ENCODE measurements around the gene SLC6A2.

Gene SLC6A2

DNA sequence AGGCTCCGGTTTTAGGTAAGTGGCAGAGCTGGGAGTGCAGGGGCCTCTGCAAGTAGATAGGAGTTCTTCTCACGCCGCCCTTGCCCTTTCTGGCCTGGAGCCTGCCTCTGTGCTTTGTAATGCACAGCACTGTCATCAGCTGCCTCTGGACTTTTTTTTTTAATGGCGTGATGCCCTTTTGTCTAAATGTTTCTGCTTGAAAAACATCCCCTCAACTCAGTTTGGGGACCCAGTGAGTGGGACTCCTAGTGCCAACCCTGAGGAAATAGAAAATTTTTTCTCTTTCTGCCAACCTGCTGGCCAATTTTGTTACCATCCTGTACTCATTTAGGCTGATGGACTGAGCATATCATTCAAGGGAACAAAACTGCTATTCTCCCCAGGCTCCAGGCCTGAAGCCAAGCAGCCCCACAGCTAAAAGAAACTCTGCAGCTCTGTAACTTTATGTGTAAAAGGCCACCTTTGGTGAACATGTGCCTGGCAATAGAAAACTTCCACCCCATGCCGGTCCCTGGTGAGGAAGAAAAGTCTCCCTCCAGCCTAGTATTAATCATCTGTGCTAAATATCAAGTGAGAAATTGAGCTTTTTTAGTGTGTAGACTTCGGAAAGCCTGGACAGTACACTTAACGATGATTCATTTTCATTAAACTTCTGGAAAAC, 22.5 kb downstream of the SLC6A2 start:
- CTCF ChIA-PET = interaction anchor here (1.0 to 1.2 kb wide), 2 partner anchors 10 to 23 kb away, joined by 3 read pairs; no protein-coding TSS in a partner anchor

DNA sequence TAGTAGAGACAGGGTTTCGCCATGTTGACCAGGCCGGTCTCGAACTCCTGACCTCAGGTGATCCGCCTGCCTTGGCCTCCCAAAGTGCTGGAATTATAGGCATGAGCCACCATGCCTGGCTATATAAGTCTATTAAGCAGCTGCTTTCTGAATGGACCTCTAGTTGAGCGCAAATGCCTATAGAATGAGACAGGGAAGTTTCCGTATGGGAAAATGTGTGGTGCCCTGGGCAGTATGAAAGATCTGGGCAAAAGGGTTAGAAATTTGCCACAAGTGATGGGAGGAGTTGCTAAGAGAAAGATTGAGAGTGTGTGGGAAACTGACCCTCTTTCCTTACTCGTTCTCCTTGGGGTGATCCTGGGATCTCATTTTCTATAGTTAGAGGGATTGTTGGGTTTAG, 26.3 kb downstream of the SLC6A2 start:
- DNase-seq (ENCODE audit: extremely low spot score) = no peak
- TF ChIP-seq, protein P1, sequence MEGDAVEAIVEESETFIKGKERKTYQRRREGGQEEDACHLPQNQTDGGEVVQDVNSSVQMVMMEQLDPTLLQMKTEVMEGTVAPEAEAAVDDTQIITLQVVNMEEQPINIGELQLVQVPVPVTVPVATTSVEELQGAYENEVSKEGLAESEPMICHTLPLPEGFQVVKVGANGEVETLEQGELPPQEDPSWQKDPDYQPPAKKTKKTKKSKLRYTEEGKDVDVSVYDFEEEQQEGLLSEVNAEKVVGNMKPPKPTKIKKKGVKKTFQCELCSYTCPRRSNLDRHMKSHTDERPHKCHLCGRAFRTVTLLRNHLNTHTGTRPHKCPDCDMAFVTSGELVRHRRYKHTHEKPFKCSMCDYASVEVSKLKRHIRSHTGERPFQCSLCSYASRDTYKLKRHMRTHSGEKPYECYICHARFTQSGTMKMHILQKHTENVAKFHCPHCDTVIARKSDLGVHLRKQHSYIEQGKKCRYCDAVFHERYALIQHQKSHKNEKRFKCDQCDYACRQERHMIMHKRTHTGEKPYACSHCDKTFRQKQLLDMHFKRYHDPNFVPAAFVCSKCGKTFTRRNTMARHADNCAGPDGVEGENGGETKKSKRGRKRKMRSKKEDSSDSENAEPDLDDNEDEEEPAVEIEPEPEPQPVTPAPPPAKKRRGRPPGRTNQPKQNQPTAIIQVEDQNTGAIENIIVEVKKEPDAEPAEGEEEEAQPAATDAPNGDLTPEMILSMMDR (IDR thresholded peaks at IDR 0.05; ENCODE audit: control extremely low read depth, extremely low read depth, low read depth, missing control alignments) = no peak
- POLR2A ChIA-PET = no interaction called here
- CTCF ChIA-PET = interaction anchor here (0.9 to 1.3 kb wide), 2 partner anchors 12 to 217 kb away, joined by 3 to 4 read pairs; no protein-coding TSS in a partner anchor

More for the DNA sequence above, 22.5 kb downstream of the SLC6A2 start:
- POLR2A ChIA-PET = no interaction called here
- DNase-seq (ENCODE audit: extremely low spot score) = no peak
- TF ChIP-seq, protein P1 (IDR thresholded peaks at IDR 0.05; ENCODE audit: control extremely low read depth, extremely low read depth, low read depth, missing control alignments) = no peak

DNA sequence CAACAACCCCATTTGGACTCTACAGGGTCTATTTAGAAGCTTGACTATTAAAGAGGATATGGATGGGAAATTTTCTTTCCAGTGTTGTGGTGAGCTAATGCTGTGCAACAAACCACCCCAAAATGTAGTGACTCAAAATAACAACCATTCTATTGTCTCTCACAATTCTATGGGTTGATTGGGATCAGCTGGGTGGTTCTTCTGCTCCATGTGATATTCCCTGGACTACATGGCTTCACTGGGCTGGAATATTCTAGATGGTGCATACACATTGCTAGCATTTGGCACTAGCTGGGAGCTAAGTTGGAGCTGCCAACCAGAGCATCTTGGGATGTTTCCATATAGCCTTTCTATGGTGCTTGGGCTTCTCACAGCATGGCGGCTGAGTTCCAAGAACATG, 30.2 kb downstream of the SLC6A2 start:
- no peak for DNase-seq (ENCODE audit: extremely low spot score)
- ChIA-PET POLR2A (no interaction called here), CTCF (interaction anchor here (0.8 to 1.6 kb wide), 3 partner anchors 16 to 222 kb away, joined by 3 to 4 read pairs (median 3); no protein-coding TSS in a partner anchor)
- TF ChIP-seq, protein P1 (IDR thresholded peaks at IDR 0.05; ENCODE audit: control extremely low read depth, extremely low read depth, low read depth, missing control alignments) = no peak

DNA sequence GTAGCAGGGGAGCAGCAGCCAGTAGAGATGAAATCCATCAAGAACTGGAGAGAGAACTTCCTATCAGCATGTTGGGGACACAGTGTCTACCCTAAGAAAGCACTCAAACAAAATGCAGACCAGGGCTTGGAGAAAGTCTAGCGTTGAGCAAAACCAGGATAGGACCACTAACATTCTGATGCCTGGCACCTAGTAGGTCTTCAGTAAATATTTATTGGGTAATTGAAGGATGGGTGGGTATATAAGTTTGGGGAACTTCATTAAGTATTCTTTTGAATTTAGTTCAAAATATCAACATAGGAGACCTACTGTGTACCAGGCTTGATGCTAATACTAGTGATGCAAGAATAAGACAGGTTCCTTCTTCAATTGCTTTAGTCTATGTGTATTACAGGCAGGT, 30.9 kb downstream of the SLC6A2 start:
- ChIA-PET CTCF (interaction anchor here (1.6 kb wide), 1 partner anchor 25 kb away, joined by 3 read pairs; no protein-coding TSS in a partner anchor), POLR2A (no interaction called here)
- TF ChIP-seq, protein P1 (IDR thresholded peaks at IDR 0.05; ENCODE audit: control extremely low read depth, extremely low read depth, low read depth, missing control alignments) = no peak
- no peak for DNase-seq (ENCODE audit: extremely low spot score)

DNA sequence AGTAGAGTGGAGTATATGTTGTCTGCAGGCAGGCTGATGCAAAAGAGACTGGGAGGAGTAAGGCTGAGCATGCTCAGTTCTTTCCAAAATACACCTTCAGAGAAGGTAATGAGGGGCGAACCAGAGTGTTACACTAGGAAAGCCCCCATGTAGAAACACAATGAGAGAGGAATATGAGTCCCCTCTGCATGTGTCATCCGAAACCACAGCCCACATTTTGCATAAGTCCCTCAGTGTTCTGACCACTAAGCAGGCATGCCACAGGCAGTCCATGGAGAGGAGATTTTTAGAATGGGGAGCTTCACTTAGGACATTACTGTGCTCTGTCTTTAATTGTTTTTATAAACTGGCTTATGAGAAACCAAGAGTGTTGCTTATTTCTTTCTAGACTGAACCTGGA, 32.0 kb downstream of the SLC6A2 start:
- ChIA-PET CTCF (interaction anchor here (0.8 to 1.6 kb wide), 3 partner anchors 24 to 223 kb away, joined by 3 to 5 read pairs (median 4); no protein-coding TSS in a partner anchor), POLR2A (no interaction called here)
- TF ChIP-seq, protein P1 (IDR thresholded peaks at IDR 0.05; ENCODE audit: control extremely low read depth, extremely low read depth, low read depth, missing control alignments) = no peak
- no peak for DNase-seq (ENCODE audit: extremely low spot score)

DNA sequence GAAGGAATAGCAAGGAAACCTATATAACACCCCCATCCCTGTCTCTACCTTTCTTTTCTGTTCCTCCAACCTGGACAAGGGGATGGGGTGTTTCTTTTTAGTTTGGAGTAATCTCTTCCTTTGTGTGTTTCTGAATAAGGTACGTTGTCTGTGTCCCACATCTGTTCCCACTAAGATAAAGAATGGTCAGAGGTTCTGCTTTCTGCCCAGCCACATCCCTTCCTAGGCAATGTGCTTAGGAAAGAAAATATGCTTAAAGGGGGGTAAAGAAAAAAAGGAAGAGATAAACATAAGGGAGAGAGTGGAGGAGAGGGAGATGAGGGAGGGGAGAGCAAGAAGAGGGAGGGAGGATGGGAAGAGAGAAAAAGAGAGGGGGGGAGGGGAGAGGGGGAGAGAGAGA, 35.1 kb downstream of the SLC6A2 start:
- ChIA-PET CTCF (interaction anchor here (0.7 to 0.9 kb wide), 2 partner anchors 11 to 13 kb away, joined by 3 read pairs; no protein-coding TSS in a partner anchor), POLR2A (no interaction called here)
- TF ChIP-seq, protein P1 (IDR thresholded peaks at IDR 0.05; ENCODE audit: control extremely low read depth, extremely low read depth, low read depth, missing control alignments) = no peak
- no peak for DNase-seq (ENCODE audit: extremely low spot score)

All from GM10248 (cell line).